Hypothalamus (tissue), 51 donors: ENCODE data around the gene MLF2.
A peak's percentile ranks its signal among the peaks of the same experiment; 100 is the strongest.

ENCODE experiments used
- DNase-seq, 51 donors: peaks; one replicate each; lab custom pipeline; 2025; lab: John Stamatoyannopoulos, UW

MLF2 gene

GRCh38 chr12:6778574-6779550, 25.9 kb upstream of the MLF2 start:
- DNase-seq = peak in 50 of 51 donors; percentile 41 to 92 (median 83)

GRCh38 chr12:6778217-6778573, 25.3 kb upstream of the MLF2 start:
- DNase-seq = peak in 15 of 51 donors; percentile 14 to 54 (median 27)

- no peak for DNase-seq
Observed at GRCh38 chr12:6777386-6777785, 24.4 kb upstream of the MLF2 start.

- no peak for DNase-seq
Observed at GRCh38 chr12:6775185-6776174, 22.5 kb upstream of the MLF2 start.

GRCh38 chr12:6774499-6775062, 21.6 kb upstream of the MLF2 start:
- no peak for DNase-seq

GRCh38 chr12:6773590-6774351, 20.8 kb upstream of the MLF2 start:
- DNase-seq = no peak

GRCh38 chr12:6772726-6773589, 20.0 kb upstream of the MLF2 start:
- no peak for DNase-seq

GRCh38 chr12:6772331-6772695, 19.4 kb upstream of the MLF2 start, which contains the start of gene LAG3:
Gene LAG3, plus strand, starts transcription at chr12:6772520. Its CDS starts 333 bp downstream, at chr12:6772853.
- peak in 1 of 51 donors; percentile 100 for DNase-seq

- no peak for DNase-seq
Observed at GRCh38 chr12:6771509-6772330, 18.8 kb upstream of the MLF2 start.

- DNase-seq = peak in 9 of 51 donors; percentile 3 to 21 (median 13)
Observed at GRCh38 chr12:6771091-6771495, 18.2 kb upstream of the MLF2 start.

GRCh38 chr12:6770600-6770999, 17.7 kb upstream of the MLF2 start:
- DNase-seq = no peak

- DNase-seq = no peak
Observed at GRCh38 chr12:6770094-6770493, 17.2 kb upstream of the MLF2 start.

GRCh38 chr12:6769666-6770065, 16.7 kb upstream of the MLF2 start:
- no peak for DNase-seq

GRCh38 chr12:6768990-6769389, 16.0 kb upstream of the MLF2 start:
- peak in 8 of 51 donors; percentile 7 to 36 (median 14) for DNase-seq

GRCh38 chr12:6768437-6768914, 15.5 kb upstream of the MLF2 start:
- DNase-seq = peak in 2 of 51 donors; percentile 2 to 18

- DNase-seq = peak in 10 of 51 donors; percentile 10 to 56 (median 22)
Observed at GRCh38 chr12:6767353-6768319, 14.7 kb upstream of the MLF2 start.
